Mucosa of gallbladder (tissue), 1 donor: ENCODE measurements around the gene PPP1R17. TPM values are rescaled to one million over a fixed set of nuclear protein-coding genes. Genes with fewer than 3 reads are reported as not detected.

ENCODE experiments used
- DNase-seq: peaks from one replicate; pipeline ENCODE4 v3.0.0-alpha.2; 2020; ENCODE audit warnings: low spot score
- total RNA-seq: library from RNA; stranded (reverse); gene quantifications from one replicate; pipeline ENCODE4 v1.2.1, GENCODE V29; 2021
- donor health status: DM: no; HTN: no; CAD: no.

PPP1R17 gene
- total RNA-seq, 1 donor from 2014 or later = not detected

DNA sequence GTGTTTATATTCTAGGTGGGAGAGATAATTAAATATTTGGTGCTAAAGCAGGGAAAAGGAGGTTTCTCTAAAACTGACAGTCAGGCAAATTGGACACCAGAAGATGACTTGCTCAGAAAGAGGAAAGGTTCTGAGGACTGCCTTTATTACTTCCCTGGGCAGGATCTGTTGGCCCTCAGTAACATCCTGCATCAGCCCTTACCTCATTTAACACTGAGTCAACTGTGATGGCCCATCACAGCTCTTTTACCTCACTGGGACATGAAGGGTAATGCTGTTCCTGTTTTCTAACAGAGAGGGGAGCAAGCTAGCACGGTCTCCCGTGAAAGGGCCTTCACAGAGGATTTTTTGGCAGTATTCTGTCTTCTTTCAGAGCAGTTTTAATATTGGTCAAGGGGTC lies 12.0 kb downstream of the PPP1R17 start:
- no peak for DNase-seq

DNA sequence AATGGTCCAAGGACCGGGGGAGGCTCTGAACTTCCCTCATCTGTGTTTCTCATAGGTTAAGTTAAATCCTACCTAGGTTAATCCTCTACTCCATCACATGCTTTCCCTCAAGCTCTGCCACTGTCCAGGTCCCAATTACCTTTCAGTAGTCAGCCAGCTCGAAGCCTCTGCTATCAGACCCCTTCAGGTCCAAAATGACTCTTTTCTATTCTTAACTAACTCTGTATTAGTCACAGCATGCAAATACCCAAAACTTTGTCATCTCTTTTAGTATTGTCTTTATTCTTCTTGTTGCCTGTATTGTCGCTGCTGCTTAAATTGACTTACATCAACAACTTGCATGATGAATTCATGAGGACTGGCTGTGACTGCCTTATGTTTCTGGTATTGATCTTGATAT lies 15.3 kb downstream of the PPP1R17 start:
- DNase-seq = no peak

DNA sequence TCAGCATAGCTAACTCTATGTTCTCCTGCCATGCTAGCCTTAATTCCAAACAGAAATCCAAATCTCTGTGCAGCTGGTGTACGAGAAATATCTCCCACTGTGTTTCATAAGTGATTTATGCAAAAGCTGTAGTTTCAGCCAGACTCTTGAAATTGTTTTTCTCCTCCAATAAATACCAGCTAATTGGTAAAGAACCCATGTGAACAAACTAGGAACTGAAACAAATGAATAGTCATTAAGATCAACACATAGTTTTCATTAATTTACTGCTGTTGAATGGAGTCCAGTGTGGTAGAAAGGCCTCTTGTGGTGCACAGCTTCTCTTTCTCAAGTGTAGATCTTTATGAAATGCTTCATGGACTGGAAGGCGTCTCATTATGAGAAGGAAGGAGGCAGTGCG lies 18.4 kb downstream of the PPP1R17 start:
- no peak for DNase-seq

DNA sequence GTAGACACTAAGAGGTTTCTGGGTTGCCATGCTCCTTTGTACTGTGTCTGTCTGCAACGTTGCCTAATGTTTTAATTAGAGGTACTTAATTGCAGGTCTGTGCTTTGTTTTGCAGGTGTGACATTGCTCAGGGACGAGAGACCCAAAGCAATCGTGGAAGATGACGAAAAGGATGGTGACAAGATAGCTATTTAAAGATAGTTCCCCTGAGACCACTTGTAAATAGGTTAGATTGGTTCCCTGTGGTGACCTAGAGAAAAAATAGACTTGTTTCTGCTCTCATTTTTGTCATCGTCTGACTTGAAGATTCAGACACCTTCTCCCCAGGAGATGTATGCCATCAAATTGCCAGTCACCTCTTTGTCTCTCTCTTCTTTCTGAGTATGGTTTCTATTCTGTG lies 20.1 kb downstream of the PPP1R17 start:
- no peak for DNase-seq

DNA sequence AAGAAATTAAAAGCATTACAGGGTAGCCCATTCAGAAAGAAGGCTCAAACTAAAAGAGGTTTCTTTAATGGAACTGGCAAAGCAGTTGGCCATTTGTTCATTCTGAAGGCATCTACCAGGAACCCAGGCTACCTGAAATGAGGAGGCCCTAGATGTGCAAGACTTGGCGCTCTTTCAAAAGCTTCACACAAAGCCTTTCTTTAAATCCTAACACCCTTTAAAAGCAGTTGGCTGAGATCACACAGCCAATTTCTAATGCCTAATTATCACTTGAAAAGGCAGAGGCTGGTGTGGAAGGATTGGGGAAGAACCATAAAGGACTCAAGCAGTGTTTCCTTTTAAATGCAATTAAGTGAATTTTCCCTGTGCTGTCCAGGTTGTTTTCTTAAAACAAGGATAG lies 23.2 kb downstream of the PPP1R17 start:
- DNase-seq = no peak

- no peak for DNase-seq
Measured at GRCh38 chr7:31716355-31716754, 29.3 kb downstream of the PPP1R17 start.

- DNase-seq = no peak
Measured at GRCh38 chr7:31720366-31720765, 33.4 kb downstream of the PPP1R17 start.

- DNase-seq = no peak
Measured at GRCh38 chr7:31724696-31725095, 37.7 kb downstream of the PPP1R17 start.

GRCh38 chr7:31729195-31729804 lies 42.3 kb downstream of the PPP1R17 start:
- DNase-seq = no peak

- DNase-seq = no peak
Measured at GRCh38 chr7:31734456-31734855, 47.4 kb downstream of the PPP1R17 start.

DNA sequence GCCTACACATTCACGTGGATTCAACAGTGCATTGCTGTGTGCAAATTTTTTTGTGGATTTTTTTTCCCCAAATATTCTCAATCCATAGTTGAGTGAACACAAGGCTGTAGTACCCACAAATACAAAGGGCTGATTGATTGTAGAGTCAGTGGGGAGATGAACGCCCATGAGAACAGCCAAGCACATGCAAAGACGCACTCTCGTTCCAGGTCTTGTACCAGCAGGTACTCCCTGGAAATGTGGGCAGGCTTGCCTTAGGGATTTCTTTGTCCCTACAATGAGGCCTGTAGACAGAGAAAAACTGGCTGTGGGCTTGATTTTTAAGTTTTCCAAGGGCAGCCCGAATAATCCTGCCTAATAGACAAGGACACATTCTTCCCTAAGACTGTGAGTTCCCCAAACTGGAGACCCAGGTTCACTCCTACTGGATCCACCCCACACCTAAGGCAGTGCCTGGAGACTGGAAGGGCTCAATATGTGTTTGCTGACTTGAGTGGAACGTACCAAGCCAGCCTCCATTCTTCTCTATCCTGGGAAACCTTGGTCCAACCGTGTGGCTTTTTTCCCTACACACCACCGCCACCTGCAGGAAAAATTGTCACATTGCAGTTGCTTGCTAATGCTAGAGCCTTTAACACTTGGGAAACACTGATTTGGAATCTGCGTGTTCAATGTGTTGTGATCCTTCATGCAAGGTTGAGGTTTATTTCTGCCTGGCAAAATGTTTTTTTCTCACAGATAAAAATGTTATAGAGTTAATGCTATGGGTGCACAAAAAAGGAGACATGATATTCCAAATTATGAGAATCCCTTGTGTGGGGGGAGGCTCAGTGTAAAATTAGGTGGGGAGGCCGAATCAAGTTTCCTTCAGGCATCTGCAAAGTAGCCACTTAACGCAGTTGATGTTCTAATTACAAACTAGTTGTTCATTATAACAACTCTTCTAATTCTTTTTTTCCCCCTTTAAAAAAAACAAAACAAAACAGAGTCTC lies 49.3 kb downstream of the PPP1R17 start:
- peak; percentile 58 for DNase-seq

DNA sequence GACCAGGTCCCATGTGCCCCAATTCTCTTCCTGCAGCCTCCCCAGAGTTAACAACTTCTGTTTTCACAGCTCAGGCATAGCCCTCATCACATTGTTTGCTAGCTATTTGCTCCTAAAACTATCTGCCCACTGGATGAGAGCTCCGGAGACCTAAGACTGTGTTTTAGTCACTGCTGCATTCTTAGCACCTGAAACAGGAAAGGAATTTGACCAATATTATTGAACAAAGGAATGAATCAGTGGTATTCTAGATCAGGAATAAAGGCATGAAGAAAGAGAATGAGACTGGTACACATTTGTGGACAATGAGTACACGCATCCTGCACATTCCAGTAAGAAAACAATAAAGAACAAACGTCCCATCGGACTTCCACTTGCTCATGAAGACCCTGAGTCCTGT lies 54.8 kb downstream of the PPP1R17 start:
- no peak for DNase-seq

DNA sequence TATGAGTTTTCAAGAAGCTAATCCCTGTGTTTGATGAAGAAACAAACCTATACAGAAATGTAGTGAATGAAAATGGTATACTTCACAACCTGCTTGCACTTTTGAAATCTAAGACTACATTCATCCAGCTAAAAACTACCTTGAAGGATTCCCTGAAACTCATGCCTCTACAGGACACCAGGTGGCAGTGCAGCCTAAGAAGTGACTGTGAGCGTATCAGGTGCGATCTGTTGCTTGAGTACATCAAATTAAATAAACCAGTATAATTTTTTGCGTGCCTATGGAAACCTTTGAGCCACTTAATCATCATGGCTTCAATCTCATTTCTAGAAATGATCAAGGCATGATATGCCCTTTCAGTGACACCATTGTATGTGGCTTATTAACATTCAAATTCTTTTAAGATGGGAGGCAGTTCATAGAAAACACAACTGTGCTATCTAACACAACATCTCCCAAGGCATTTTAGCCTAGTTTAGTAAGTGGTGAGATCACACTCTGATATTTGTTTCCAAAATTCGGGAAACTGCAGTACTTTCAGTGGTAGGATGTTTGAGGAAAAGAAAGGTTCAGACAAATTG lies 57.4 kb downstream of the PPP1R17 start:
- peak; percentile 63 for DNase-seq

- no peak for DNase-seq
Measured at GRCh38 chr7:31747553-31747952, 60.5 kb downstream of the PPP1R17 start.

- DNase-seq = no peak
Measured at GRCh38 chr7:31748084-31748483, 61.1 kb downstream of the PPP1R17 start.

DNA sequence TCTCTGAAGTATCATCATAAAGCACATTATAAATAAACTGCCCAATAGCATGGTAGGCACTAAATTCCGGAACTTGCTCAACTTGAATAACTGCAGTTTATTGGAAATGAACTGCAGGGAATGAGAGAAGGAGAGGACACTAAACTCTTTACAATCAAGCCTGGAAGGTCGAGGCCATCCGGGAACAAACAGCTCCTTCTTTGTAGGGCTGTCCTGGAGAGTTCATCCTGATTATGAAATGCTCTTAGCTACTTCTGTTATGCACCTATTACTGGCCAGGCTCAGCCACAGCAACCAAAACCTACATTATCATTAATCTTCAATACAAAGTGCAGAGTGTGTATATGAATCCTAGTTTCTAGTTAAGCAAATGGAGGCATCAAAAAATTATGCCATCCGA lies 64.7 kb downstream of the PPP1R17 start:
- no peak for DNase-seq

Other genes with a start within 250 kb of the PPP1R17 start
- gene ITPRID1, start 173.1 kb upstream of the PPP1R17 start, total RNA-seq = 0.43 TPM